ENCODE data around the gene RXFP1. TPM values are rescaled to one million over a fixed set of nuclear protein-coding genes. Genes with fewer than 3 reads are reported as not detected.

Gene RXFP1
- 0.12 and 0.17 TPM in 2 replicates for total RNA-seq

GRCh38 chr4:158521484-158522088 is at the start of gene RXFP1:
Gene RXFP1 (plus strand): TSS chr4:158521882. CDS start chr4:158521977, 95 bp downstream.

DNA sequence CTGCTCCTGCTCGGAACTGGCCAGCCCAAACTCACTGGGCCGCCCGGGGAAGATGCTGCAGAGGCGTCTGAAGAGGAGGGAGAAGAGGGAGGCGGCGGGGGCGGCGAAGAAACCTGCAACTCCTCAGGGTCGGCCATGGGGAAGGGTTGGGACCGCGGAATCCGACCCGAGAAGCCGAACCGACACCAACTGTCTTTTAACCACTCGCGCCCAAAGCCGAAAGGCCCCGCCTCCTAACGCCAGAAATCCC is 149.9 kb downstream of the RXFP1 start, which contains the start of gene C4orf46:
C4orf46 (minus strand) TSS at position 223 of the 250 bp plus-strand sequence; CDS start at position 137, 86 bp downstream.

GRCh38 chr4:158671915-158672806 is 150.5 kb downstream of the RXFP1 start, which contains the start of gene ETFDH:
Gene ETFDH (plus strand): TSS chr4:158672296. CDS start chr4:158672457, 161 bp downstream.

Other genes with a start within 250 kb of the RXFP1 start
- gene C4orf46, start 150.0 kb downstream of the RXFP1 start, total RNA-seq, result 9.4 and 10.5 TPM in 2 replicates
- 14.1 and 17.7 TPM in 2 replicates for gene ETFDH, start 150.4 kb downstream of the RXFP1 start, total RNA-seq
- gene PPID, start 201.5 kb downstream of the RXFP1 start, total RNA-seq, result 12.7 and 22.6 TPM in 2 replicates
- gene FNIP2, start 247.1 kb downstream of the RXFP1 start, total RNA-seq, result 4.6 and 10.3 TPM in 2 replicates